H1 (cell line): ENCODE data around the gene EML4. TPM values are rescaled to one million over a fixed set of nuclear protein-coding genes. Genes with fewer than 3 reads are reported as not detected.

Experiments used
- CTCF ChIA-PET: fragments of 300-600 bp; sonication (Branson Sonifier 250); formaldehyde crosslinking; loops from one replicate; lab custom pipeline; 2021; ENCODE audit not compliant: partially characterized antibody; lab: Charles Lee
- POLR2A ChIA-PET: fragments of 300-600 bp; sonication (Branson Sonifier 250); formaldehyde crosslinking; loops from one replicate; lab custom pipeline; 2021; ENCODE audit warnings: inconsistent platforms; ENCODE audit not compliant: partially characterized antibody; lab: Charles Lee
- DNase-seq, 2 experiments: peaks; one replicate each; pipeline versions ENCODE4 v3.0.0 to v3.0.0-alpha.2; 2010 to 2022; ENCODE audit warnings: low spot score in 2 of 2, low read depth in 1 of 2, mixed read lengths in 1 of 2
- FAIRE-seq: peaks from 2 replicates; lab custom pipeline; 2011; peaks lifted over from hg19 to GRCh38; lab: Jason Lieb, UNC
- H2AFZ ChIP-seq: 2 replicates; pipeline ENCODE4 v1.8.1; 2012; ENCODE audit warnings: low read length, inconsistent platforms
- H2AK5ac ChIP-seq: 2 replicates; pipeline ENCODE4 v1.6.1; 2013; ENCODE audit warnings: low read depth, low read length
- H2BK120ac ChIP-seq: replicated peaks from 2 replicates; pipeline ENCODE3; 2013; ENCODE audit warnings: low read depth, low read length, inconsistent platforms
- H2BK12ac ChIP-seq: 2 replicates; pipeline ENCODE4 v1.6.1; 2013; ENCODE audit warnings: low read depth, low read length
- H2BK15ac ChIP-seq: 2 replicates; pipeline ENCODE4 v1.6.1; 2013; ENCODE audit warnings: low read length
- H2BK20ac ChIP-seq: 2 replicates; pipeline ENCODE4 v1.6.1; 2013; ENCODE audit warnings: low read length
- H2BK5ac ChIP-seq: 2 replicates; pipeline ENCODE4 v1.6.1; 2013; ENCODE audit warnings: low read depth, low read length
- H3K14ac ChIP-seq: 2 replicates; pipeline ENCODE4 v1.6.1; 2013; ENCODE audit warnings: inconsistent platforms; ENCODE audit not compliant: insufficient read length
- H3K18ac ChIP-seq: 2 replicates; pipeline ENCODE4 v1.6.1; 2013; ENCODE audit warnings: low read length; ENCODE audit errors: extremely low read depth
- H3K23ac ChIP-seq: 2 replicates; pipeline ENCODE4 v1.6.1; 2013; ENCODE audit warnings: inconsistent platforms; ENCODE audit not compliant: insufficient read length
- H3K23me2 ChIP-seq: 2 replicates; pipeline ENCODE4 v1.6.1; 2013; ENCODE audit warnings: low read depth, low read length
- H3K27ac ChIP-seq: 2 replicates; pipeline ENCODE4 v1.6.1; 2011; ENCODE audit warnings: low read depth, low read length, inconsistent platforms
- H3K27me3 ChIP-seq, 4 experiments: replicated peaks in 1 of 4; 1 replicate in 1 of 4; 2 replicates in 3 of 4; pipeline versions ENCODE4 v1.6.1 to v1.8.1; 2011 to 2013; ENCODE audit warnings: low read length in 3 of 4, mild to moderate bottlenecking in 3 of 4, inconsistent platforms in 2 of 4, mixed read lengths in 2 of 4, moderate library complexity in 1 of 4; ENCODE audit not compliant: control insufficient read depth in 3 of 4, insufficient read depth in 3 of 4; ENCODE audit errors: extremely low read depth in 1 of 4
- H3K36me3 ChIP-seq, 4 experiments: 2 replicates each; pipeline versions ENCODE4 v1.6.1 to v1.8.1; 2011 to 2013; ENCODE audit warnings: mild to moderate bottlenecking in 4 of 4, low read length in 3 of 4, moderate library complexity in 2 of 4, control low read depth in 1 of 4, inconsistent platforms in 1 of 4; ENCODE audit not compliant: insufficient read depth in 4 of 4, control insufficient read depth in 2 of 4
- H3K4ac ChIP-seq: replicated peaks from 2 replicates; pipeline ENCODE3; 2013; ENCODE audit warnings: low read length, low read depth, mixed read lengths, inconsistent platforms; ENCODE audit not compliant: insufficient read length
- H3K4me1 ChIP-seq, 4 experiments: replicated peaks in 1 of 4; 1 replicate in 1 of 4; 2 replicates in 3 of 4; pipeline versions ENCODE4 v1.6.1 to v1.8.1; 2011 to 2013; ENCODE audit warnings: low read length in 3 of 4, inconsistent platforms in 2 of 4, mixed read lengths in 1 of 4; ENCODE audit not compliant: insufficient read depth in 4 of 4, control insufficient read depth in 3 of 4
- H3K4me2 ChIP-seq, 2 experiments: 2 replicates each; pipeline versions ENCODE4 v1.6.1 to v1.8.1; 2011 to 2013; ENCODE audit warnings: low read depth in 2 of 2, low read length in 2 of 2, control low read depth in 1 of 2, inconsistent platforms in 1 of 2, mild to moderate bottlenecking in 1 of 2; ENCODE audit not compliant: insufficient read depth in 1 of 2
- H3K4me3 ChIP-seq, 4 experiments: fragments of 200-600, 300-600 bp in 1 of 4; sonication (generic), shearing (Covaris generic), sonication (Bioruptor Twin) in 1 of 4; 2 replicates each; pipeline versions ENCODE4 v1.5.1 to v1.8.1; 2011 to 2016; ENCODE audit warnings: low read length in 4 of 4, low read depth in 3 of 4, control low read depth in 2 of 4, inconsistent platforms in 2 of 4, mild to moderate bottlenecking in 2 of 4, mixed read lengths in 1 of 4, moderate library complexity in 1 of 4; ENCODE audit not compliant: insufficient read depth in 2 of 4; ENCODE audit errors: extremely low read depth in 1 of 4
- H3K56ac ChIP-seq: replicated peaks from 2 replicates; pipeline ENCODE3; 2013; ENCODE audit warnings: low read depth, mild to moderate bottlenecking, mixed read lengths, low read length, inconsistent platforms; ENCODE audit not compliant: insufficient read length
- H3K79me1 ChIP-seq: 2 replicates; pipeline ENCODE4 v1.6.1; 2013; ENCODE audit warnings: low read depth, low read length, control low read depth
- H3K79me2 ChIP-seq, 2 experiments: 2 replicates each; pipeline versions ENCODE4 v1.6.1 to v1.8.1; 2012 to 2013; ENCODE audit warnings: low read length in 2 of 2, mild to moderate bottlenecking in 2 of 2, inconsistent platforms in 1 of 2; ENCODE audit not compliant: insufficient read depth in 2 of 2, control insufficient read depth in 1 of 2
- H3K9ac ChIP-seq, 4 experiments: replicated peaks in 1 of 4; 1 replicate in 1 of 4; 2 replicates in 3 of 4; pipeline versions ENCODE4 v1.6.1 to v1.8.1; 2011 to 2013; ENCODE audit warnings: low read depth in 3 of 4, low read length in 3 of 4, control low read depth in 2 of 4, mild to moderate bottlenecking in 2 of 4, moderate library complexity in 2 of 4, inconsistent platforms in 1 of 4; ENCODE audit errors: extremely low read depth in 1 of 4
- H3K9me3 ChIP-seq, 2 experiments: 2 replicates each; pipeline versions ENCODE4 v1.6.1 to v1.8.1; 2012 to 2013; ENCODE audit warnings: mild to moderate bottlenecking in 2 of 2, moderate library complexity in 2 of 2, control low read depth in 1 of 2, inconsistent platforms in 1 of 2, low read depth in 1 of 2, low read length in 1 of 2, mixed read lengths in 1 of 2; ENCODE audit not compliant: insufficient read depth in 2 of 2
- H4K20me1 ChIP-seq, 2 experiments: replicated peaks in 1 of 2; 2 replicates each; pipeline versions ENCODE3 to v1.8.1; 2011 to 2013; ENCODE audit warnings: inconsistent platforms in 2 of 2, low read length in 2 of 2, mild to moderate bottlenecking in 1 of 2; ENCODE audit not compliant: insufficient read depth in 2 of 2, control insufficient read depth in 1 of 2
- H4K5ac ChIP-seq: 2 replicates; pipeline ENCODE4 v1.6.1; 2013; ENCODE audit warnings: low read length, low read depth, mixed read lengths, inconsistent platforms; ENCODE audit not compliant: insufficient read length
- H4K8ac ChIP-seq: 2 replicates; pipeline ENCODE4 v1.8.0; 2013; ENCODE audit warnings: mild to moderate bottlenecking, moderate library complexity, low read length, inconsistent platforms; ENCODE audit not compliant: insufficient read depth; ENCODE audit errors: extremely low read depth
- H4K91ac ChIP-seq: replicated peaks from 2 replicates; pipeline ENCODE3; 2013; ENCODE audit warnings: low read length, mixed read lengths, inconsistent platforms; ENCODE audit not compliant: insufficient read length
- HDAC6 ChIP-seq: IDR thresholded peaks from one replicate; pipeline ENCODE4 v1.7.1; 2012; ENCODE audit warnings: low read depth, mild to moderate bottlenecking, inconsistent platforms, low read length, moderate library complexity
- RAD21 ChIP-seq, 2 experiments: IDR thresholded peaks in 1 of 2; conservative IDR thresholded peaks in 1 of 2; 2 replicates each; pipeline ENCODE4 v1.6.1; 2011; ENCODE audit warnings: low read depth in 2 of 2, low read length in 2 of 2, improper control_type of control experiment in 1 of 2, inconsistent platforms in 1 of 2, mild to moderate bottlenecking in 1 of 2, moderate library complexity in 1 of 2
- SAP30 ChIP-seq: fragments of 300-600 bp; sonication (generic); IDR thresholded peaks from 2 replicates; pipeline ENCODE4 v1.7.1; 2012; ENCODE audit warnings: low read length, moderate library complexity, mild to moderate bottlenecking, inconsistent platforms; ENCODE audit not compliant: insufficient read depth, insufficient replicate concordance
- SRF ChIP-seq: IDR thresholded peaks from 2 replicates; pipeline ENCODE4 v1.6.1; 2011; ENCODE audit warnings: mild to moderate bottlenecking, low read depth, low read length, moderate library complexity
- WGBS, 2 experiments: shearing (Covaris generic) in 1 of 2; methylation state at CpG; one replicate each; pipeline versions ENCODE4 v1.1.6 to v1.1.7; 2013 to 2015; ENCODE audit warnings: low lambda C conversion rate in 2 of 2, mixed read lengths in 2 of 2, inconsistent platforms in 1 of 2, low coverage in 1 of 2, missing lambda C conversion rate in 1 of 2; ENCODE audit not compliant: insufficient replicate concordance in 2 of 2, insufficient coverage in 1 of 2, insufficient read length in 1 of 2; ENCODE audit errors: extremely low coverage in 1 of 2, missing lambda C conversion rate in 1 of 2; 5-methylcytosine and 5-hydroxymethylcytosine counted together
- polyA plus RNA-seq, 7 experiments: library from polyadenylated mRNA; depleted of rRNA in 3 of 7; stranded (reverse) in 5 of 7; unstranded in 2 of 7; fragments of >200 nt in 5 of 7; fragments of 200-250 nt in 2 of 7; gene quantifications; 1 replicate in 5 of 7; 2 replicates in 1 of 7; 4 replicates in 1 of 7; pipeline versions ENCODE4 v1.2.1 to v1.2.3, GENCODE V29; 2011 to 2013; ENCODE audit warnings: missing spikeins in 2 of 7, mixed read lengths in 2 of 7
- total RNA-seq: library from RNA; stranded (reverse); fragmentation: NEBNext Ultra II Directional; extraction: Animal tissue kit (Norgen Biotek cat#: 25700); gene quantifications from 2 replicates; pipeline ENCODE4 v1.2.1, GENCODE V29; 2021
- TF ChIP-seq, protein P1 (sequence below), 3 experiments: IDR thresholded peaks; 1 replicate in 2 of 3; 2 replicates in 1 of 3; pipeline versions ENCODE4 v1.5.1 to v1.6.1; 2011; ENCODE audit warnings: low read length in 3 of 3, mild to moderate bottlenecking in 3 of 3, inconsistent platforms in 2 of 3, low read depth in 1 of 3, moderate library complexity in 1 of 3; ENCODE audit not compliant: insufficient read depth in 1 of 3; ENCODE audit errors: control extremely low read depth in 1 of 3

Gene EML4
- total and polyA plus RNA-seq, 2 of the 8 experiments (the other 6 are each of a cell fraction or from before 2014, with no cell fraction given), result 50.1 to 104 TPM

DNA sequence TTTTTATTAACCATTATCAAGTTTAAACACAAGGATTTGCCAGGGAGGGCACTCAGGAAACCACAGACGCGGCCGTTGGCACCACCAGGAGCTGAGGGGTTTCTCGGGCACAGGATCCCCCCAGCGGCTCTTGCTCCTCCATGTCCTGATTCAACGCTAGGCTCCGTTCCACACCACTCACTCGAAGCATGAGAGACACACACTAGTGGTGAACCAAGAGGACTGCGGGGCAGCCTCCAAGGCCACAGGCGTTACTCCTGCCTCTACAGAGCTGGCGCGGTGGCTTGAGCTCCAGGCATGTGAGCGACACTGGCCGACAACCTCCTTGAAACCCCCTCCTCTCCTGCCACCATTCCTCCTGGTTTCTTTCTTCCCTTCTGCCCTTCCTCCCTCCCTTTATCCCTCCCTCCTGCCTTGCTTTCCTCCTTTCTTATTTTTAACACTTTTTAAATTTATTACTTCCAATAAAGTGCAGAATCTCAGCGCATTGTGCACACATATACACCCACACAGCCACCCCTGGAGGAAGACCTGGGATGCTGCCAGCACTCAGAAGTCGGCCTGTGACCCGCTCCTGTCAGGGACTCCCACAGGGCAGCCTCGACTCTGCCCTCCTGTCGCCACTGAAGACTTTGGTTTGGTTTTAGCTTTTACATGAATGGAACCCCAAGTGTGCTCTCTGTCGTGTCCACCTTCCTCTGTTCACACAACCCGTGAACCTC lies 170.2 kb downstream of the EML4 start:
- Histone ChIP-seq H2BK120ac (no peak overlapping the region), H2AFZ (no peak overlapping the region), H4K20me1 (peaks cover 7% of the 10 kb centered on the region in 2 experiments), H3K9me3 (no peaks in the 10 kb centered on the region), H2BK20ac (no peak overlapping the region), H4K5ac (no peak overlapping the region), H3K14ac (no peak overlapping the region), H3K36me3 (no peaks in the 10 kb centered on the region; a peak in 3 of 8 replicates), H3K23me2 (no peaks in the 10 kb centered on the region), H2BK15ac (no peak overlapping the region), H3K4me3 (no peak overlapping the region), H3K4me1 (peaks cover 0 to 5% (median 0%) of the 10 kb centered on the region in 4 experiments; a peak in 2 of 7 replicates), H3K79me1 (peaks cover 16% of the 10 kb centered on the region), H3K4ac (no peak overlapping the region), H2BK12ac (no peak overlapping the region), H2BK5ac (no peak overlapping the region), H3K18ac (no peak overlapping the region), H3K79me2 (peaks cover 0 to 15% of the 10 kb centered on the region in 2 experiments; a peak in 1 of 4 replicates), H4K8ac (no peak overlapping the region), H3K9ac (no peak overlapping the region), H4K91ac (no peak overlapping the region), H3K56ac (no peak overlapping the region), H2AK5ac (no peak overlapping the region), H3K23ac (no peak overlapping the region), H3K4me2 (no peak overlapping the region), H3K27me3 (no peaks in the 10 kb centered on the region), H3K27ac (no peak overlapping the region)
- CTCF ChIA-PET, result interaction anchor here (0.7 to 2.0 kb wide), 10 partner anchors 10 to 503 kb away, joined by 3 to 8 read pairs (median 3); no protein-coding TSS in a partner anchor
- FAIRE-seq (no peak), DNase-seq (no peak)
- TF ChIP-seq RAD21 (IDR thresholded peaks at IDR 0.05 in 1 of 2, conservative IDR thresholded peaks at IDR 0.05 in 1 of 2; ENCODE audit: low read depth in 2 of 2, low read length in 2 of 2), result peak; percentile 20 to 38; a peak in 3 of 4 replicates
- TF ChIP-seq SAP30, result no peak
- TF ChIP-seq HDAC6, result no peak
- TF ChIP-seq, protein P1, sequence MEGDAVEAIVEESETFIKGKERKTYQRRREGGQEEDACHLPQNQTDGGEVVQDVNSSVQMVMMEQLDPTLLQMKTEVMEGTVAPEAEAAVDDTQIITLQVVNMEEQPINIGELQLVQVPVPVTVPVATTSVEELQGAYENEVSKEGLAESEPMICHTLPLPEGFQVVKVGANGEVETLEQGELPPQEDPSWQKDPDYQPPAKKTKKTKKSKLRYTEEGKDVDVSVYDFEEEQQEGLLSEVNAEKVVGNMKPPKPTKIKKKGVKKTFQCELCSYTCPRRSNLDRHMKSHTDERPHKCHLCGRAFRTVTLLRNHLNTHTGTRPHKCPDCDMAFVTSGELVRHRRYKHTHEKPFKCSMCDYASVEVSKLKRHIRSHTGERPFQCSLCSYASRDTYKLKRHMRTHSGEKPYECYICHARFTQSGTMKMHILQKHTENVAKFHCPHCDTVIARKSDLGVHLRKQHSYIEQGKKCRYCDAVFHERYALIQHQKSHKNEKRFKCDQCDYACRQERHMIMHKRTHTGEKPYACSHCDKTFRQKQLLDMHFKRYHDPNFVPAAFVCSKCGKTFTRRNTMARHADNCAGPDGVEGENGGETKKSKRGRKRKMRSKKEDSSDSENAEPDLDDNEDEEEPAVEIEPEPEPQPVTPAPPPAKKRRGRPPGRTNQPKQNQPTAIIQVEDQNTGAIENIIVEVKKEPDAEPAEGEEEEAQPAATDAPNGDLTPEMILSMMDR (IDR thresholded peaks at IDR 0.05; ENCODE audit: control extremely low read depth in 1 of 3, insufficient read depth in 1 of 3, low read depth in 1 of 3, low read length in 3 of 3), result peak; percentile 28 to 48 (median 36)
- TF ChIP-seq SRF, result no peak
- 95% methylated on average over 21 of the region's 21 CpGs; no CpG with 5 or more reads in 1 of the 2 experiments for WGBS, 2 experiments
- POLR2A ChIA-PET, result no interaction called here
